Measurements from ENCODE around the gene HEATR5A.
"Not testable (repeated sequence)": the region's sequence is repeated elsewhere in the genome, so short reads cannot be mapped to it uniquely, and the experiment has no call there.

Gene HEATR5A

DNA sequence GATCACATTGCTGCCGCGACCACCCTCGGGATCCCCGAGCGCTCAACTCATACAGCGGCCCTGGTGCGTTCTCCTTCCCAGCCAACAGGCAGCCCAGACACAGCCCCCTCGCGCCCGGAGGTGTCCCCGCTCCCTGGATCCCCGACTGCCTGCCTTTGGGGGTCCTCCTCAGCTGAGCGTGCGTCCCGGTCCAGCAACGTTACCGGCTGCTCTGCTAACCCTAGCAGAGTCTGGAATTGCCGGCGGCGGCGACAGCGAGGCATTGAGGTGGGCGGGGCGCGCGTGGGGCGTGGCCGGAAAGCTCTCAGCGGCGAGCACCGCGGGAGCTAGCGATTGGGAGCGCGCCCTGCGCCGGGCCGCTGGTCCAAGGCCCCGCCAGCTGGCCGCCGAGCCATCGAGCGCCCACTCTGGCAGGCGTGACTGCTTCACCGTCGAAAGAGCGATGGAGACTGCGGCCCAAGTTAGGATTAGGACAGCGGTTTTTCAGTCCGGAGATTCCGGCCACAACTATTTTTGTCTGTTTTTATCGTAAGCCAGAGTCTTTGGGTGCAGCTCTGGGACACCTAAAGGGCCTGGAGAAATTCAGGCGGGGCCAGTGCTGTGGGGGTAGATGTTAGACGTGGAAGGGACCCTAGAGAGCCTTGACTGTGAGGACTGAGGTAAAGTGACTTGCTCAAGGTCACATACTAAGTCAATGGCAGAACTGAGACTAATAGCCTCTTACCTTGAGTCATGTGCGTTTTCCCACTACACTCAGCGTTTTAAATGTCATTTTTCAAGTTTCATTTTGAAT, at the start of gene HEATR5A:
Gene HEATR5A, minus strand, starts transcription at position 232 of the 793 bp plus-strand sequence. CDS start 17,575 bp downstream, outside the sequence.
- DNase-seq = peak; percentile 88 to 93

DNA sequence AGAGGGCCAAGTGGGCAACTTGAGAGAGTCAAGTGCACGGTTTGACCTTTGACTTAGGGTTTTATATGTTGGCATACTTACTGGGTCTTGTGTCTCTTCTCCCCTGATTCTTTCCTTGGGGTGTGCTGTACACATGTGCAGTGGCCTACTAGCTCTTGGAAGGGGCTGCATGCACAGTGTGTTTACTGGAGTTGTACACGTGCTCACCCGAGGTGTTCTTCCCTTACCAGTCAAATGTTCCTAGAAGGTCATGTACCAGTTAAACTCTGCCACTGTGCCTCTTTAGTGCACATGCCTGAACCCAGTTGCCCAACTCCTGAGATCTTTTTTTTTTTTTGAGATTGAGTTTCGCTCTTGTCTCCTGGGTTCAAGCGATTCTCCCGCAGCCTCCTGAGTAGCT, 46.2 kb upstream of the HEATR5A start:
- DNase-seq = no peak

GRCh38 chr14:31465111-31465510, 44.8 kb upstream of the HEATR5A start:
- DNase-seq = no peak

DNA sequence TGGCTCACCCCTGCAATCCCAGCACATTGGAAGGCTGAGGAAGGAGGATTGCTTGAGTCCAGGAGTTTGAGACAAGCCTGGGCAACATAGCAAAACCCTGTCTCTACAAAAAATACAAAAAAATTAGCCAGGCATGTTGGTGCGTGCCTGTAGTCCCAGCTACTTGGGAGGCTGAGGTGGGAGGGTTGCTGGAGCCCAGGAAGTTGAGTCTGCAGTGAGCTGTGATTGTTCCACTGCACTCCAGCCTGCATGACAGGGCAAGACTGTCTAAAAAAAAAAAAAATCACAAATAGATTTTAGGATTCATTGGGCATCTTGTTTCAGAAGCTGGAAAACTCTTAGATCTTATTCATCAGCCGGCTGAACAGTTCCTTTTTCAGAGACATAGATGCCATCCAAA, 42.1 kb upstream of the HEATR5A start:
- DNase-seq = not testable (repeated sequence)

- DNase-seq = no peak
Measured at GRCh38 chr14:31461545-31461944, 41.2 kb upstream of the HEATR5A start.

- no peak for DNase-seq
Measured at GRCh38 chr14:31457665-31458659, 37.6 kb upstream of the HEATR5A start.

- DNase-seq = peak; percentile 95 to 96
Measured at GRCh38 chr14:31456841-31457664, 36.7 kb upstream of the HEATR5A start, which contains the start of gene DTD2. Gene DTD2 (minus strand): TSS chr14:31457506. CDS start chr14:31457393, 113 bp downstream.

DNA sequence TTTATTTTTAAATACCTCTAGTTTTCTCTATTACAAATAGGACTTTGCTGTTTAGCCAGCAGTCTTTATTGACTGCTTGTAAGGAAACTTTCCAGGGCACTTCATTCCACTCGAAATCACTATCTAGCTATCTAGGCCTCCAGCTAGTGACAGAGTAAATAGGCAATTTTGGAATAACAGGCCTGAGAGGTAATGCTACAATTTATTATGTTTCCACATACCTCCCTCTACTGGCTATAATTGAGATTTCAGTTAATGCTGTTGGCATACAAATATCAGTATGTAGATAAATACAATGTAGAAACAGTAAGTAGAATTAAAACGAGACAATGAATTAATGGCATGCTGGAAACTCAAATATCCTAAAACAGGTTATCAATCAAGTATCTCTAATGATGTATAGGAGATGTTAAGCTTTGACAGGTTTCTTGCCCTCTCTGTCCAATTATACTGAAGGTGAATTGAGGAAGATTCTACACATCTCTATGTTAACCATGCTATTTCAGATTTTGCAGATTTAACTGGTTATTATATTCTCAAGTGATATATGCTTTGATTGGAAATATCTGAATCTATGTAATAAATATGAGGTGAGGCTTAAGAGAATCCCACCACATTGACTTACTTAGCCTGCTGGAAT, 29.7 kb upstream of the HEATR5A start:
- DNase-seq = peak; percentile 18 to 61

DNA sequence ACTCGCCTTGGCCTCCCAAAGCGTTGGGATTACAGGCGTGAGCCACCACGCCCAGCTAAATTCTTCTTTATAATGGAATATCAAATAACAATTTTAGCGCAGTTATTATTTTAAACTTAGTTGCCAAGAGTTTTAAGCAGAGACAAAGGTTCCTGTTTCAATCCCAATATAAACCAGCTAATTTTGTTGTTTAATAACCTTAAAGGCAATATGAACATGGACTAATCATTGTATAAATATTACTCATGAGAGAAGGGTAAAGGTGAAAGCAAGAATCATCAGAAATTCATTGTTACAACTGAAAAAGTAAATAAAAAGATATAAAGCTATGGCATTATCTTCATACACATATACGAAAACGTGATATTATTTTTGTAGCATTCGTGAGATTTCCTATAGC, 28.8 kb upstream of the HEATR5A start:
- no peak for DNase-seq

DNA sequence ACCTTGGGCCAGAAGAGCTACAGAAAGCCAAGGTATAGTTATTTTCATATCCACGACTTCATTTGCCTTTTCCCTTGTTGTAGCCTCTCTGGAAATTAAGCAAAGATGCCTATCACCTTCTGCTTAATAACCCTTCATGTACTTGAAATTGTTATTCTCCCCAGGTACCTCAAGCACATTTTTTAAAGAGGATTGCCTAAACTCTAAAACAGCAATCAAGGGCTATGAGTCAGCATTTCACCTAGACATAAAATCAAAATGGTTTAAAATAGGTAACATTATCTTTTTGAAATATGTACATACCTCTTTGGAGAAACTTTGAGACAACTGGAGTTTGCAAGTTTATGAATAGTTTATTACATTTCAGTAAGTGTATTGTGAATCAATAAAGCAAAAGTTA, 25.4 kb upstream of the HEATR5A start:
- no peak for DNase-seq

DNA sequence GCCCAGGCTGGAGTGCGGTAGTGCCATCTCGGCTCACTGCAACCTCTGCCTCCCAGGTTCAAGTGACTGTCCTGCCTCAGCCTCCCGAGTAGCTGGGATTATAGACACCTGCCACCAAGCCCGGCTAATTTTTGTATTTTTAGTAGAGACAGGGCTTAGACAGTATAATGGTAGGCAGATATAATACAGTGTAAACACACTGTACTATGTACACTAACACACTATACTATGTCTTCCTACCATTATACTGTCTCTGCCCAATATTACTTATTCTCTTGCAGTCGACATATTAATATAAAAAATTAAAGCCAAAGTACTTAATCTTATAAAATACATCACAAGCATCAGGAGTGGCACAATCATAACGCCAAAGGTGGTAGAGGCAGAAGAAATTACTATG, 21.9 kb upstream of the HEATR5A start:
- no peak for DNase-seq

DNA sequence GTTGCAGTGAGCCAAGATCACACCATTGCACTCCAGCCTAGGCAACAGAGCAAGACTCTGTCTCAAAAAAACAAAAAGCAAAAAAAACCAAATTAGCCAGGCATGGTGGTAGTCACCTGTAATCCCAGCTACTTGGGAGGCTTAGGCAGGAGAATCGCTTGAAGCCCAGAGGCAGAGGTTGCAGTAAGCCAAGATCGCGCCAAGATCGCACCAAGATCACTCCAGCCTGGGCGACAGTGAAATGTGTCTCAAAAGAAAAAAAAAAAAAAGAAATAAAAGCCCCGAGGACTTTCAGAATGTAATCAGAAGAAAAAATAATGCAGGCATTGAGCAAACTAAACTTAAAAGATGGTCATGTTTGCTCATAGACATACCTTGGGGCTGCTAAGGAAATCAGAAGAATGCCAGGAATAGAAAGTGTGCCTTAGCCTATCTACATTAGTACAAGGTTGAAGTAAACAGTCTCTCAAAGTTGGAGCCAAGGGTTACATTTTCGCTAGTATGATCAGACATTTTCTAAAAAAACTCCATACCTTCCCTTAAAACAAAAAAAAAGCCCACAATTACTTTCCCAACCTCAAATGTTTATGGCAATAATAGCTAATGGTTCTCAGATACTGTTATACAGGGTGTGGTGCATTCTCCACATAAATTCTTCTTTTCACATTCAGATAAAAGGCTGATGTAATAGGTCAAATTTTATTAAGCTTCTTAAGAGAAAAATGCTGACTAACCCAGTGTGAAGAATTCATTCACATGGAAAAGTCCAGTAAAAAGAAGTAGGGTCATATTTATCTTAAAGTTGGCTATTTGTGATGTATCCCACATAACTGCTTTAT, 21.1 kb upstream of the HEATR5A start:
- DNase-seq = no peak

DNA sequence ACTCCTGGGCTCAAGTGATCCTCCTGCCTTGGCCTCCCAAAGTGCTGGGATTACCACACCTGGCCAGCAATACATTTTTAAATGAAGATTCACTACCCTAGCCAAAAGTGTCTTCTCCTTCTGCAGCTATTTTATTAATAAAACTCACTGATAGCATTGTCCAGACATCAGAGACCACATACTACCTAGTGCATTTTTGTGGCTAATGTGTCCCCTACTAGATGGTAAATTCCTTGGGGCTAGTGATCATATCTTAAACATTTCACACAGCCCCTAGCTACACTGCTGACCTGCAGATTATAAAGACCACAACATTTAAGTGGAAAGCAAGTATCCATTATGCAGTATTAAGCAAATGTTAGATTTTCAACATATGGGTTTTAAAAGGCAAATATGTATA, 19.9 kb upstream of the HEATR5A start:
- no peak for DNase-seq

- DNase-seq = no peak
Measured at GRCh38 chr14:31439561-31439960, 19.2 kb upstream of the HEATR5A start.

DNA sequence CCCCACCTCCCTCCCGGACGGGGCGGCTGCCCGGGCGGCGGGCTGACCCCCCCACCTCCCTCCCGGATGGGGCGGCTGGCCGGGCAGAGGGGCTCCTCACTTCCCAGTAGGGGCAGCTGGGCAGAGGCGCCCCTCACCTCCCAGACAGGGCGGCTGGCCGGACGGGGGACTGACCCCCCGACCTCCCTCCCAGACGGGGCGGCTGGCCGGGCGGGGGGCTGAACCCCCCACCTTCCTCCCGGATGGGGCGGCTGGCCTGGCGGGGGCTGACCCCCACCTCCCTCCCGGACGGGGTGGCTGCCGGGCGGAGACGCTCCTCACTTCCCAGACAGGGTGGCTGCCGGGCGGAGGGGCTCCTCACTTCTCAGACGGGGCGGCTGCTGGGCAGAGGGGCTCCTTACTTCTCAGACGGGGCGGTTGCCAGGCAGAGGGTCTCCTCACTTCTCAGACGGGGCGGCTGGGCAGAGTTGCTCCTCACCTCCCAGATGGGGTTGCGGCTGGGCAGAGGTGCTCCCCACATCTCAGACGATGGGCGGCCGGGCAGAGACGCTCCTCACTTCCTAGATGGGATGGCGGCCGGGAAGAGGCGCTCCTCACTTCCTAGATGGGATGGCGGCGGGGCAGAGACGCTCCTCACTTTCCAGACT, 16.8 kb upstream of the HEATR5A start:
- DNase-seq = not testable (repeated sequence)

DNA sequence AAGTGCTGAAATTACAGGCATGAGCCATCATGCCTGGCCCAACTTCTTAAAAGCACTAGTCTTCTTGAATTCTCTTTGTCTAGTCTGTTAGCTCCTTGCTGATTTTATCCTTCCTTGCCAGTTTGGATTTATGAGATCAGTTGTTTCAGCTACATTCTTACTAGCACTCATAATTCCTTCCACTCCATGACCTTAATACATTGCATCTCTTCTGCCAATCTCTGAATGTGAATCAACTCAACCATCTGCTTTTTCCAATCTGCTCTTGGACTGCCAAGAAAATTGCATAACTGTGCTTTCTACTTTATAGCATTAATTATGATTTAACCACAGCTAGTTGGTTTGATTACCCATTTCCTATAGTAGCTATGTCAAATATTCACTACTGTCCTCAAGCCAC, 14.9 kb upstream of the HEATR5A start:
- no peak for DNase-seq

GRCh38 chr14:31430634-31431264, 10.4 kb upstream of the HEATR5A start:
- DNase-seq = no peak

DNA sequence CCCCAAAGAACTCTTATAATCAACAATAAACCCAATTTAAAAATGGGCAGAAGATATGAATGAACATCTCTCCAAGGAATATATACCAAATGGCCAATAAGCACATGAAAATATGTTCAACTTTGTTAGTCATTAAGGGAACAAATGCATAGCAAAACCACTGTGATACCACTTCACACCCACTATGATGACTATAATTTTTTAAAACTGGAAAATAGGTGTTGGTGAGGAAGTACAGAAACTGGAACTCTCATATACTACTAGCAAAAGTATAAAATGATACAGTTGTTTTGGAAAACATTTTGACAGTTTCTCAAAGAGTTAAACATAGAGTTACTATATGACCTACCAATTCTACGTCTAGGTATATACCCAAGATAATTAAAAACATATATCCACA, 9.4 kb upstream of the HEATR5A start:
- no peak for DNase-seq

DNA sequence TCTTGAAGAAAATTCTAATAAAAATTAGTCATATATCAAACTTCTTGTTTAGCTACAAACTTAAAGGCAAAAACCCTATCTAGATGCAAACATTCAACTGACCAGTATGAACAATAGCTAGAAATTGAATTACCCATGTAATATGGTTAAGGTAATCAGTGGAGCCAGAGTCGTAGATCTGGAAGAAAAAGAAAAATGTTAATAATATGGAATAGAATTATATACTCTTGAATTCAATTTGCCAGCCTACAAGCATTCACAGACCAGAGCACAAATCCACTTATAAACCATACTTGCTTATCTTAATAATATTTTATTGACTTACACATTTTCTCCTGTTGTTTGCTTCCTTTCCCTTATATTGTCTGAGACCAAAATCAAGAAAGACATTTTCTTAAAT, 7.7 kb upstream of the HEATR5A start:
- DNase-seq = no peak

DNA sequence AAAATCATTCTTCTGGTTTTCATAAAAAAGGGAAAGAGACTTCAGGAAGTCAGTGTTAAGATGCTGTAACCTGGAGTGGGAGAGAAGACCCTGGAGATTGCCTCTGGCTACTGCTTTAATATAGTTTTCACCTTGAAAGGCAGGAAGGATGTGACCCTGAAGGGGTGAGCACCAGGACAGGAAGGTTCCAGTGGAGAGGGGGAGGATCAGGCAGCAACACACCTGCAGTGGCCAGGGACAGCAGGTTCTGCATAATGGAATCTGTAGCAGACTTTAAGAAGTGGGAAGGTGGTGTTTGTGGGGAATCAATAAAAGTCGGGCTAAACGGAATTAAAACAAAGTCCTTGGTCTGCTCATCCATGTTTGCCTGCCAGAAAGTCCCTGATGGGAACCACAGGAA, 6.3 kb upstream of the HEATR5A start:
- DNase-seq = no peak

All from NCI-H2081 (cell line).